ENCODE measurements around the gene PPFIA2.

The PPFIA2 gene

DNA sequence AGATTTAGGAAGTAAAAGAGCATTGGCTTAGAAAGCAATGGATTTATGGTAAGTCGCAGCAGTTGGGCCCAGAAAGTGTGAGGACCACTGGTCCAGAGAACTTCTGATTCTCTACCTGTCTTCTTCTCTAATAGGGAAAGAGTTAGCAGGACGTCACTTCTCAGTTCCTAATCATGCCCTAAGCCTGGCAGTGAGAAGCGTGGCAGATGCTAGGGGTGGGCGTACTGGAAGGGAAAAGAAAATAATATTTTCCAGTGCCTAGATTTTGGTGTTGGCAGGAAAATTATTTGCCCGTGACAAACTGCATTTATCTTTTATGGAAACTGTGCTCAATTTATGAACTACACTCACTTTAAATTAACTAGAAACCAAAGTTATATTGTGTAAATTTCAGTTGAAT is 212.3 kb downstream of the PPFIA2 start:
- no peak for DNase-seq (ENCODE audit: low read depth in 2 of 2)

DNA sequence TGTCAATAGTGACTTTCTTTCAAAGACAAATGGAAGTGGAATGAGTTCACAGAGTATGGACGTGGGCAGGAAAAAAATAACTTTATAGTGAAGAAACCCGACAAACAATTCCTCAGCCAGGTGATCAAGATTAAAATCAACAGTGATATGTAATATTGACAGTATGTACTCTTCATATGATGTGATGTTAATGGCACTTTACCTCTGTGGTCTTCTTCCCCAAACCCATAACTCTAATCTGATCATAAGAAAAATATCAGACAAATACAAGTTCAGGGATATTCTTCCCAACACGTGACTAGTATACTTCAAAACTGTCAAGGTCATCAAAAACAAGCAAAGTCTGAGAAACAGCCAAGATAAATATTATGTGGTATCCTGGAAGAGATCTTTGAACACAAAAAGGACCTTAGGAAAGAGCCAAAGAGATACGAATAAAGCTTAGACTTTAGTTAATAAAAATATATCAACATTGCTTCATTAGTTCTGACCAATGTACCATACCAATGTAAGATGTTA is 215.5 kb downstream of the PPFIA2 start:
- DNase-seq (ENCODE audit: low read depth in 2 of 2): no peak

DNA sequence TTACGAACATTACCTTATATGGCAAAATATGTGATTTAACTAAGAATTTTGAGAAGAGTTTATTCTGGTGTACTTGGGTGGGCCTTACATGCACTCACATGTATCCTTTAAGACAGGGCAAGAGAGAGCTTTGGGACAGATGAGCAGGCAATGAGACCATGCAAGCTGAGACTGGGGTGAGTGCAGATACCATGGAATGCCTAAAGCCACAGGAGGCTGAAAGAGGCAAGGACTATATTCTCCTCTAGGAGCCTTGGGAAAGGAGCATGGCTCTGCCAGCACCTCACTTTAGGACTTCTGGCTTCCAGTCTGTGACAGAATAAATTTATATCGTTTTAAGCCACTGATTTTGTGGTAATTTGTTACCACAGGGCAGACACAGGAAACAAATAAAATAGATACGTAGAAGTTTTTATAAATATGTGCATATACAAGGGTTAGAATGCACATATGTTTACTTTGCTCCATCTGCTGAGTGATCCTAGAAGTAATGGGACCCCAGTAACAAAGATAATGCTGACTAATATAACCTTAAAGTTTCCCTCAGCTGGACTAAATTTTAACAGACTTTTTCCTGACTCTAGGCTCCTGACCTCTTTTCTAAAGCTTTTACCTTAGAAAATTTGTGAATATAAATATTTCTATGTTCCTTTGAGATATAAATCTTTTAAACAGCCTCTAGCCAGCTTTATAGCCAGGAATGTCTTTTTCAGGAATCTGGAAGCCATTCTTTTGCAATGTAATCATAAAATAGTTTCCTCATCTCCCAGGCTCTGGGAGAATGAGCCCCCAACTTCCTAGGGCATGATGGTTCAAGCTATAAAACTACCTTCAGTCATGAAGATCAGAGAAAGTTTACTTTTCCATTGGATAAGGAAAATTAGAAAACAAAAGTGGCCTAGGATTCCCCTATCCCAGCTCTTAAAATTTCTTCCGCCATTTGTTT is 216.8 kb downstream of the PPFIA2 start:
- DNase-seq (ENCODE audit: low read depth in 2 of 2): no peak

DNA sequence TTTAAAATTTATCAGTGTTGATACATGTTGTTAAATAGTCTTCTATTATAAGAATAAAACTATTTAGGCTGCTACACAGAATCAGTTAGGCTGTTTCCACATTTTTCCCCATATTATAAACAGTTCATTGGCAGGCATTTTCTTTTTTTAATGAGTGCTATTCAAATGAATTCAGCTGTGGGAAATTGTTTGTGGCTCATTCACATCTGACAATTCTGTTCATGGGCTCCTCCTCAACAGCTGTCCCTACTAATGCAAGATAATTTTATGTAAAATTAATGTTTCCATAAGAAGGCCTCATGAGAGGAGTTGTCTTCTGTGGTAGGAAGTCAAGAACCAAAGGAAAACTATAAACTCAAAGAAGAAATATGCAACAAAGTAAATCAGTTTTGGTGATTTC is 218.0 kb downstream of the PPFIA2 start:
- no peak for DNase-seq (ENCODE audit: low read depth in 2 of 2)

DNA sequence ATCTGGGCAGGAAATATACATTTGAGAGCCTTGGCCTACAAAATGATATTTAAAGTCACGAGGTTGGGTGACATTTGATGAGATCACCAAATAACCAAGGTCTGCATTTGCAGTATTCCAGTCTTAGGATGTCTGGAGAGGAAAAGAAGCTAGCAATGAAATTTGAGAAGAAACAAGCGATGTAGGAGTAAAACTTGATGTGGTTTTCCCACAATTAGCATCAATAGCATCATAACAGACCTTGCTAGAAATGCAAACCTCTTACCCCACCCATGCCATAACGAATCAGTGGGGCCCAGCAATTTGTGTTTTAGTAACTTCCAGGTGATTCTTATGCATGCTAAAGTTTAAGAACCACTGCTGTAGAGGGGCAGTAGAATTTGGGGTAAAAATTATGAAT is 219.9 kb downstream of the PPFIA2 start:
- DNase-seq (ENCODE audit: low read depth in 2 of 2): no peak

DNA sequence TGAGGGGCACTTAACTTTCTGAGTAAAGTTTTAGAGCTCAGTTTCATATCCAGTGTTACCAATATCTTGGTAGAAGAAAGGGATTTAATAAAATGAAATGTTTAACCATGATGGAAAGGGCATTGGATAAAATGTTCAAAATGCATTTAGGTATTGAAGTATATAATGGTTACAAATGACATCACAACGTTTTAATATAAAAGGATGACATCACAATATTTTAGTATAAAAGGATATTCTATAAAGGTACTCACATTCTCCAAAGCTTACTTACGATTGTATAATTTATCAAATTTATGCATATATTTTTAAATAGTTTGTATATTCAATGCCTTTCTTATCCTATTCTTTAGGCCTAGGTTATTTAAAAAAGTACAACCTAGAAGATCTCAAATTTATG is 226.1 kb downstream of the PPFIA2 start:
- DNase-seq (ENCODE audit: low read depth in 2 of 2): no peak

DNA sequence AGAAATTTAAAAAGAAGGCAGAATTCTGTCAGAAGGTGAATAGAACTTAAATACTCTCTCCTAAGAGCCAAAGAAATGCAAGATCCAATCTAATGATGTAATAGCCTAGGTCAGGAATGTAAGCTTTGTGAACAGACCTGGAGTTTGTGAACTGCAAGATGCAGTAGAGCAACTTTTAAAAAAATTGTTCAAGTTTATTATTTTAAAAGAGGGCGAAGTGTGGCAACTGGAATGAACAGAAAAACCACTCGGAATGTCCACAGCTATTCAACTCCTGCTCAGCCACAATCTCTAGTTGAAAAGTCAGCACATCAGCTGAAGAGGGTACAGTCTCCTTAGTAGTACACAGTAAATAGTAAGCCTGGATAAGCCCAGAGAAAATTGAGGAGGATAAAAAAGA is 228.8 kb downstream of the PPFIA2 start:
- DNase-seq (ENCODE audit: low read depth in 2 of 2): no peak

DNA sequence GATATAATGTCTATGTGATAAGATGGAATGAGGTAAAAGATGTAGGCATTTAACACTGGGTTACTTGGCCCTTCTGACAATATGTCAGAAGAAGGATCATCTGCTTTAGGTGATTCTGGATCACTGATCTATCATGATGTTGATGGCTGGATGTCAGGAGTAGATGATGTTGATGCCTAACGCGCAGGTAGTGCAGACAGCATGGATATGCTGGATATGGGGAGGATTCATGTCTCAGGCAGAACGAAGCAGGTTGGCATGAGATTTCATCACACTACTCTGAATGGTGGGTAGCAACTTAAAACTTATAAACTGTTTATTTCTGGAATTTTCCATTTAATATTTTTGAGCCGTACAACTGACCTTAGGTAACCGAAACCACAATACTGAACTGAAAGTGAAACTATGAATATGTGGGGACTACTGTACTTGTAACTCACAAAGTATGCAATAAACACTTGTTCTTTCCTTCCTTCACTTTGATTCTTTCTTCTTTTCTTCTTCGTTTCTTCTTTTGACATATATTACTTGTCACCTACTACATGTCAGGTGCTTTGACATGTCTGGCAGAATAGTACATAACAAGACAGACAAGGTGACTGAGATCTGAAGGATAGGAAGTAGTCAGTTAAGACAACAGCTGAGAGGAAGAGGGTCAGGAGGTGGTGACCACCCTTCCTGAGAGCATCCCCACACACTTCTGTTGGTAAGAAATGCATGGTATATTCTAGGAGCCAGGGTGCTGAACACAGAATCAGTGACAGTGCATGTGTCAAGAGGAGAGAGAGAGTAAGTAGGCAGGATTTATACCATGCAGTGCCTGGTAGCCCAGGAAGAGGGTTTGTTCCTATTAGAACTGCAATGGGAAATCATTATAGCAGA is 238.8 kb downstream of the PPFIA2 start:
- no peak for DNase-seq (ENCODE audit: low read depth in 2 of 2)

DNA sequence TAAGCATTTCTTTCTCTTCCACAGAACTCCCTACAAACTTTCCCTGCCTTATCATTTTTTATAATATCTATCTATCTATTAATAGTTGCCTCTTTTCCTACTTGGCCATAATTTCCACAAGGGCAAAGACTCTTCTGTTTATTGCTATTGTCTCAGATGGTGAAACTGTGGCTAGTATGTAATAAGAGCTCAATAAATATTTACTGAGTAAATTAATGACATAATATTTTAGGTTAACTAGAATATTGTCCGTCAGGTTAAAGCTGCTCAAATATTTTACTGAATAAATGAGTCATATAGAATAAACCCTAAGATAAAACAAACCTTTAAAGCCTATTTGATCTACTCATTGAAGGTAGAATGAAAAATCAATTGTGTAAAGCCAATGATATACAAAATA is 240.5 kb downstream of the PPFIA2 start:
- no peak for DNase-seq (ENCODE audit: low read depth in 2 of 2)

DNA sequence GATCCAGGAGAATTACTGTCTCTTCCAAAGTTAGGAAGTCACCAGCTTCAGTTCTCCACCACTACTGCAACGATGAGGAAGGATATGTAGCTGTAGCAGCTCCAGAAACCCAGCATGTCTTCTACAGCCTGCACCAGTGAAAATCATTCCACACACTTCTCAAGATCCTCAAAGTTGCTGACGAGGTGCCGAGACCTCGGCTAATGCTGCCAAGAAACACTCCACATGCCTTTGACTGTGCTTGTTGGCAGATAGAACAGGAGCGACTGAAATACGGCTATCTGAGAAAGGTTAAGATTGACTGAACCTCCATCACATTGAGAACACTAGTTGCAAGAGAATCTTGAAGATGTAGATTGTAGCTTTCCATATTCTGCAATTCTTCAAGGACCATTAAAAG is 241.9 kb downstream of the PPFIA2 start:
- DNase-seq (ENCODE audit: low read depth in 2 of 2): no peak

DNA sequence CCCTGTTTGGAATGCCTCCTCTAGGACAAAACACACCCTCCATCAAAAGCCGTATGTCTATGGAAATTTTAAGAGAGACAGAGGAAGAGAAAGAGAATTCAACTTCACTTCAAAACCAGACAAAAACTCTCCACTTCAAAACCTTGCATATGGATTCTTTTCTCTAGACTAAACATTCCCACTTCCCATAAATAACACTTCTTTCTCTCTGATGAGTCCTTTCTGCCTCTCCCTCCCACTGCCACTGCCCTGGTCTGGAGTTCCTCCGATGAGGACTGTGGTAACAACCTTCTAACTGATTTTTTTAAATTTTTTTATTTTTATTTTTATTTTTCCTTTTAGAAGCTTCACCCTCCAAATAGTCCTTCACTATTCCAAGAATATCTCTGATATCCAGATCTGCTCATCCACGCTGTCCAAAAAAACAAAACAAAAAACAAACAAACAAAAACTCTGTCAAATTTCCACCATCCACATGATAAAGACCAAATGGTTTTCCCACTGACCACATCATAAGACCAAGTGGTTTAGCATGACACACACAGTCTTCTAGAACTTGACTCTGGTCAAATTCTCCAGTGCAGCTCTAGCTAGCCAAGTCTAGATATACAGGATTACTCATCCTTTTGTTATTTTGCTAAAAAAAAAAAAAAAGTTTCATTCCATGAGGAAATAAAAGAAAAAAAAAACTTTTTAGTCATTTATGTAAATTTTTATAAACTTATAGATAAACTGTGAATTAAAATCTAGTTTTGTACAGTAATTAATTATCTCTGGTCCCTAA is 256.0 kb downstream of the PPFIA2 start:
- no peak for DNase-seq (ENCODE audit: low read depth in 2 of 2)

DNA sequence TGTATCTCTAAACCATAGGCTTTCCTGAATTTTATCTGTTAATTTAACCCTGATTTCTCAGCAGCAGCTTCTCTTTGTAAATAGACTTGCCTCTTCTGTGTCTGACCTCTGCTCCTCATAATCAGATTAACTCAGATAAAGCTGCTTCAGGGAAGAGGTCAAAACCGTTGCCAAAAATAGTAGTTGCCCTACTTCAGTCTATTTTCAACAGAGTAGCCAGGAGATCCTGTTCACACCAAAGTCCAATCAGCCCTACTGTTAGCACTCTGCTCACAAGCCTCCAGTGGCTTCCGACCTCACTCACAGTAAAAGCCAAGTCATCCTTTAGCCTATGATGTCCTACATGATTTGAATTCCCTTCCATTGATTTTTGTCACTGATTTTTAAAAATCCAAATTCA is 258.4 kb downstream of the PPFIA2 start:
- no peak for DNase-seq (ENCODE audit: low read depth in 2 of 2)

DNA sequence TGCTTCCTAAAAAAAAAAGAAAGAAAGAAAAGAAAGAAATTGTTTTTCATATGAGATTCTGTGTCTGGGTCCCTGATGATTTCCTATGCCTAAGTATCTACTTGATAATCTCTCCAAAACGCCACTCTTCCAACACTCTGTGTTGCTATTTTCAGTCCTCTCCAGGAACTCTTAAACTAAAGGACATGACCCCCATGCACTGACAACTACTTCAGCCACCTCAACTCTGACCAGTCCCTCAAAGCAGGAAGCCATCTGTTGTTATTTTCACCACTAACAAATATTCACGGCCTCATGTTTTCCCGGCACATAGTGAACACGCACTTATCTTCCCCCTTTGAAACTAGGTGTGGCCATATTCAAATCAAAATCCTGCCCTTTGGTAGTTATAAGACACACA is 259.3 kb downstream of the PPFIA2 start:
- no peak for DNase-seq (ENCODE audit: low read depth in 2 of 2)

DNA sequence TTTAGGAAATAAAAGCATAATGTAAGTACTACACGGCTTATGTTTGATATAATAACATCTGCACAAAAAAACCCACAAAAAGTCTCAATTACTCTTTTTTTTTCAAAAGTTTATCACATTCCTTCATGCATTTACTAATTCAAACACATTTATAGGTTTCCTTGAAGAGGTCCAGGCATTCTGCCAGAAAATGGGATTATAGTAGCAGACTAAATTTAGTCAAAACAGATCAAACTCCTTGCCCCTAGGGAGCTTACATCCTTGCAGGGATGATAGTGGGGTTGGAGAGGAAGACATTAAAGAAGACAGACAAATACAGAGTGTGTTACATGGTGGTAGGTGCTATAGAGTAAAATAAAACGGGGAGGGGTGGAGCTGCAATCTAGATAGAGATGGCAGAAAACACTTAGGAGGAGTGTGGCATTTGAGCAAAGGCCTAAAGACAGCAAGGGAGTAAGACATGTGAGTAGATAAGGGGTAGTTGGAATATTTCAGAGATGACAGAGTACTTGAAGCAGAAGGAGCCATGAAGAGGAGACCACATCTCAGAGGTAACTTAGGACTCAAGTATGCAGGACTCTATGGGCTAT is 266.9 kb downstream of the PPFIA2 start:
- DNase-seq (ENCODE audit: low read depth in 2 of 2): no peak

DNA sequence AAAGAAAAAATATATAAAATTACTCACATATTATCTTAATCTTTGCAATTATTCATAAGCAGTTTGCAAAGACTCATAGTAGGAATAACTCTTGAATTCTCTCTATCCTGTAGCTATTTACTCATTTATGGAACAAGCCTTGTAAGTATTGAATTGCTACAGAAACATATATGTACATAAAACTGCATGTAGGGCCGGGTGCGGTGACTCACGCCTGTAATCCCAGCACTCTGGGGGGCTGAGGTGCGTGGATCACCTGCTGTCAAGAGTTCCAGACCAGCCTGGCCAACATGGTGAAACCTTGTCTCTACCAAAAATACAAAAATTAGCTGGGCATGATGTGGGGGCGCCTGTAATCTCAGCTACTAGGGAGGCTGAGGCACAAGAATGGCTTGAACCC is 286.2 kb downstream of the PPFIA2 start:
- no peak for DNase-seq (ENCODE audit: low read depth in 2 of 2)

DNA sequence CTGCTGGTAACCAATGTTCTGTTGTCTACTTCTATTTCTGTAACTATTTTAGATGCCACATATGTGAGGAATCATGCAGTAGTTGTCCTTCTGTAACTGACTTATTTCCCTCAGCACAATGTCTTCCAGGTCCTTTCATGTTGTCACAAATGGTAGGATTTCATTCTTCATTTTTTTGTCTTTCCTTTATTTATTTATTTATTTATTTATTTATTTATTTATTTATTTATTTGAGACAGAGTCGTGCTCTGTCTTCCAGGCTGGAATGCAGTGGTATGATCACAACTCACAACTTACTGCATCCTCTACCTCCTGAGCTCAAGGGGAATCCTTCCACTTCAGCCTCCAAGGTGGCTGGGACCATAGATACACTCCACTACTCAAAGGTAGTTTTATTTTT is 288.2 kb downstream of the PPFIA2 start:
- DNase-seq (ENCODE audit: low read depth in 2 of 2): no peak

DNA sequence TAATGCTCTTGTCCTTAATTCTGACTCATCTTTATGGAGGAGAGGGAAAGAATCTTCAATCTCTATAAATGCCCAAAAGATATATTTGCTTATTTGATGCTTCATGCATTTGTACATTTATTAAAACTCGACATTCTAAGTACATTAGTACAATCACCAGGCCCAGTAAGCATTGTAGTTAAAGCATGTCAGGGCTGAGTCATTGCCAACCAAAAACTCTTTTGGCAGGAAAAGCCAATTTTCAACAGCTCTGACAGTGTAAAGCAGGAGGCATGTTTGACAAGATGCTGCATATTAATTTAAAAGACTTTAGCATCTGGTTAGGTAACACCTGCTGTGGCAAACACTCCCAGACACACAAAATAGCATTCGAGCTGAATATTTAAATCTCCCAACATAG is 290.9 kb downstream of the PPFIA2 start:
- no peak for DNase-seq (ENCODE audit: low read depth in 2 of 2)

DNA sequence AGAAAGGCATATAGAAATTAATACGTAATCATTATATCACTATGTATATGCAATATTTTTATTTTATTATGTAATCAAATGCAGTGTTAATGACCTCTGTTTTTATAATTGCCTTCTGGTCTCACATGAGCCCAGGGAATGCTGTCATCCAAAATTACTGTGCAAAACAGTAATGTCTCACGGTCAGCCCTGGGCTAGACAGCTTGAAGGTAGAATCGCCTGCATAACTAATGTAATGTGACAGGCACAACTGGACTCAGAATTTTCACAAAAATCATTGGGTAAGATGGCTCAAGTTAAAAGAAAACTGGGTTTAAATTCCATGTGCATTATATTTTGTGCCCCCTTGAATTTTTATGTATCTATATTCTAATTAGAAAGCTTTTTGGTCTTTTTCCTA is 293.3 kb downstream of the PPFIA2 start:
- no peak for DNase-seq (ENCODE audit: low read depth in 2 of 2)

DNA sequence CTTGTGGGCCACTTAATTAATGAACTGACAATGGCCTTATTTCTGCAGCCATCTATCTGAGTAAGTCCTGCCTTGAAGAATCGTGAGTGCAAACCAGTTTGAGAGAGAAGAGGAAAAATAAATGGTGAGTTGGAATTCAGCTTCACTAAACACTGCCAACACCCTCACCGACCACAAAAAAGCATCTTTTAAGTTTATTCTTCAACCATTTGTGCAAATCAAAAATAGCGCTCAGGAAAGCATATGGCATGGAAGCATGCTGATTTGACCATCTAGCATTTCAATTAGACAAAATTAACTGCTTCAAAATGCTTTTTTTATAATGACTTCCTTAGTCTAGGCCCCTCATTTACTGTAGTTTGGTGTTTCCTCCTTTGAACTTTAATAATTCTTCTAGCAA is 294.0 kb downstream of the PPFIA2 start:
- no peak for DNase-seq (ENCODE audit: low read depth in 2 of 2)

DNA sequence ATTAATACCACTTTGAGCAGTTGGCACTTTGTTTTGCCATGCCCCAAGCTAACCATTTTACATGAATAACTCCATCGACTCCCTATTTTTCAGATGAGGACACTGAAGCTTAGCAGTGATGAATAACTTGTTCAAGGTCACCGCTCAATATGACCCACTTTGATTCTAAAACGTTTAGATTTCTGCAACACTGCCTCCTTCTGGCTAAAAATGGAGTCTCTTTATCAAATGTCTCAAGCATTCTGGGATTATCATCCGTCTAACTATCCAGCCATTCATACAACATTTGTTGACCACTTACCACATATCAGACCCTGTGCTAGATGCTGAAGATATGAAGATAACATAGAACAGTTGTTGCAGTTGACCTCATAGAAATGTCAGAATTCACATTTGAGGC is 298.0 kb downstream of the PPFIA2 start:
- DNase-seq (ENCODE audit: low read depth in 2 of 2): no peak

DNA sequence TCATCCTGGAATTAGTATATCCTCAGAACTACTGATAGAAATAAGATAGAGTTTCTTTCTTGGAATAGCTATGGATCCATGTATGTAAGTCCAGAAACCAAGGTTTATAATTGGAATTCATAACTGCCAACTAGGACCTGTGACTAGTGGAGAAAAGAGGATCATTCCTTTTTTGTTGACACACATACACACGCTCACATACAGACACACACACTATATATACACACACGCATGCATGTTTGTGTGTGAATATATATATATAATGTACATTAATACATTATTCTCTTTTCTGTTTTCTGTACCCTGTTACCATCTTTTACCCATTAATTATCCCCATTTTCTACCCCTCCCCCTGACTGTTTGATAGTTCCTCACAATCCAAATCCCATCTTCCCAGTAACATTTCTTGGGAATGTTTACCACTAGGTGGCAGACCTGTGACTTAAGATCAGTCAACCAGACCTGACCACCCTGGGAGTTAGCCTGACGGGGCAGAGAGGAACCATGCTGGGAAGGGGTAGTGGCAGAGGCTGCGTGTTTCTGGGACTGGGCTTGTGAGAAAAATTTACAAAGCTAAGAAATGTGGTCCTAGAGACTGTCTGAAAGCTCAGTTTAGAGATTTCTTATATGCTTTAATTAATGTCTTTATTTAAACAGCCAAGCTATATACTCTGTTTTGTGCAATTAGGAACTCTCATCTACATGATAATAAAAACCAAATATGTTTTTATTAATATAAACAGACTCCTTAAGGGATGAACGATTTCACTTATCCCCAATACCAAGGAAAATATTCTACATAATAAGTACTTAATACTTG is 308.0 kb downstream of the PPFIA2 start:
- no peak for DNase-seq (ENCODE audit: low read depth in 2 of 2)
